CD1c-positive myeloid dendritic cell (primary cell): Measurements from ENCODE around the gene PCDHA4.
"Not testable (repeated sequence)": the region's sequence is repeated elsewhere in the genome, so short reads cannot be mapped to it uniquely, and the experiment has no call there.

Source experiments
- DNase-seq: peaks from one replicate; pipeline ENCODE4 v3.0.0-alpha.2; 2016; ENCODE audit errors: extremely low spot score

Gene PCDHA4

DNA sequence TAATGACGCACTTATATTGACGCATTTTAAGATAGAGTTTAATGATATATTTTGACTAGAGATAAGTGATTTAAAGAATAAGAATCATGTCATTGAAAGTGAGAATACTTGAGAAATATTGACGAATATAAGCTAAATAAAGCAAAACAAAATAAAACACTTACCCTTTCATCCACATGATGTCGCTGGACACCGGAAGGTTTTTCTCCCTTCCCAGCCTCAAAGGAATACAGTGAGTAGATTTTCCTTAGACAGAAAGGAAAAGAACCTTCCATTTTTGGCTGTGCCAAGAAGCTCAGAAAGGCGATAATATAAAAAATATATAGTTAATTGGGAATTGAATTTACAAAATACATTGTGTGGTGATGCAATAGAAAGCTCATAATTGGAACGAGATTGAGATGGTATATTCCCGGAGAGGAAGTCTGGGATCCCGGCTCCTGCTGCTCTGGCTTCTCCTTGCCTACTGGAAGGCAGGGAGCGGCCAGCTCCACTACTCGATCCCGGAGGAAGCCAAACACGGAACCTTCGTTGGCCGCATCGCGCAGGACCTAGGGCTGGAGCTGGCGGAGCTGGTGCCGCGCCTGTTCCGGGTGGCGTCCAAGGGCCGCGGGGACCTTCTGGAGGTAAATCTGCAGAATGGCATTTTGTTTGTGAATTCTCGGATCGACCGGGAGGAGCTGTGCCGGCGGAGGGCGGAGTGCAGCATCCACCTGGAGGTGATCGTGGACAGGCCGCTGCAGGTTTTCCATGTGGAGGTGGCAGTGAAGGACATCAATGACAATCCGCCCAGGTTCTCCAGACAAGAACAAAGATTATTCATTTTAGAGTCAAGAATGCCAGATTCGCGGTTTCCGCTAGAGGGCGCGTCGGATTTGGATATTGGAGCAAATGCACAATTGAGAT lies 14.8 kb downstream of the PCDHA4 start, which contains the start of gene PCDHA5:
Gene PCDHA5, plus strand, starts transcription at position 239 of the 906 bp plus-strand sequence.
- DNase-seq = peak; percentile 4

DNA sequence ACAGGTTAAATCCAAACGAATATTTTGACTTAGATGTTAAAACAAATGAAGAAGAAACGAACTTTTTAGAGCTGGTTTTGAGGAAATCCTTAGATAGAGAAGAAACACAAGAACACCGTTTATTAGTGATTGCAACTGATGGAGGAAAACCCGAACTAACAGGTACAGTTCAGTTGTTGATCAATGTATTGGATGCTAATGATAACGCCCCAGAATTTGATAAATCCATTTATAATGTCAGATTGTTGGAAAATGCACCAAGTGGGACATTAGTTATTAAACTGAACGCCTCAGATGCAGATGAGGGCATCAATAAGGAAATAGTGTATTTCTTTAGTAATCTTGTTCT lies 15.4 kb downstream of the PCDHA4 start:
- no peak for DNase-seq

DNA sequence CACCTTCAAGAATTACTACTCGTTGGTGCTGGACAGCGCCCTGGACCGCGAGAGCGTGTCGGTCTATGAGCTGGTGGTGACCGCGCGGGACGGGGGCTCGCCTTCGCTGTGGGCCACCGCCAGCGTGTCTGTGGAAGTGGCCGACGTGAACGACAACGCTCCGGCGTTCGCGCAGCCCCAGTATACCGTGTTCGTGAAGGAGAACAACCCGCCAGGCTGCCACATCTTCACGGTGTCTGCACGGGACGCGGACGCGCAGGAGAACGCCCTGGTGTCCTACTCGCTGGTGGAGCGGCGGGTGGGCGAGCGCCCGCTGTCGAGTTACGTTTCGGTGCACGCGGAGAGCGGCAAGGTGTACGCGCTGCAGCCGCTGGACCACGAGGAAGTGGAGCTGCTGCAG lies 16.1 kb downstream of the PCDHA4 start:
- DNase-seq = not testable (repeated sequence)

DNA sequence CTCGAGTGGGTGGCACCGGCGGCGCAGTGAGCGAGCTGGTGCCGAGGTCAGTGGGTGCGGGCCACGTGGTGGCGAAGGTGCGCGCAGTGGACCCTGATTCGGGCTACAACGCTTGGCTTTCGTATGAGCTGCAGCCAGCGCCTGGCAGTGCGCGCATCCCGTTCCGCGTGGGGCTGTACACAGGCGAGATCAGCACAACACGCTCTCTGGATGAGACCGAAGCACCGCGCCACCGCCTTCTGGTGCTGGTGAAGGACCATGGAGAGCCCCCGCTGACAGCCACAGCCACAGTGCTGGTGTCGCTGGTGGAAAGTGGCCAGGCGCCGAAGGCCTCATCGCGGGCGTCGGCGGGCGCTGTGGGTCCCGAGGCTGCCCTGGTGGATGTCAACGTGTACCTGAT lies 16.6 kb downstream of the PCDHA4 start:
- DNase-seq = no peak

DNA sequence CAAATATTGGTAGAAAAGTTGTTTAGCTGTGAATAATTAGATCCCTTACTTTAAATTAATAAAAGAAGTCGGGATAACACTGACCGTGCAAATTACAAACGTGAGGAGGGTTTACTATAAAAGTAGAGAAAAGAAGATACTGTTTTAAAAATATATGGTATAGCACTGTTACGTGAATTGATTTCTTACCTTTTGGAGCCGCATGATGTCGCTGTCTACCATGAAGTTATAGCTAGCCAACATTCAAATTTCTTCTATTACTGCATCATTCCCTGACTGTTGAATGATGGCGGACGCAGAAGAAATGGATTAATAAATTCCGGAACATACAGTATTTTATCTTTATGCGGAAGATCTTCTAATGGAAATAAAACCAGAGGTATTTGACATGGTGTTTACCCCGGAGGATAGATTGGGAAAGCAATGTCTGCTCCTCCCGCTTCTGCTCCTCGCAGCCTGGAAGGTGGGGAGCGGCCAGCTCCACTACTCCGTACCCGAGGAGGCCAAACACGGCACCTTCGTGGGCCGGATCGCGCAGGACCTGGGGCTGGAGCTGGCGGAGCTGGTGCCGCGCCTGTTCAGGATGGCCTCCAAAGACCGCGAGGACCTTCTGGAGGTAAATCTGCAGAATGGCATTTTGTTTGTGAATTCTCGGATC lies 21.0 kb downstream of the PCDHA4 start, which contains the start of gene PCDHA6:
Gene PCDHA6, plus strand, starts transcription at position 257 of the 658 bp plus-strand sequence. Its CDS starts 132 bp downstream, at position 389.
- no peak for DNase-seq

DNA sequence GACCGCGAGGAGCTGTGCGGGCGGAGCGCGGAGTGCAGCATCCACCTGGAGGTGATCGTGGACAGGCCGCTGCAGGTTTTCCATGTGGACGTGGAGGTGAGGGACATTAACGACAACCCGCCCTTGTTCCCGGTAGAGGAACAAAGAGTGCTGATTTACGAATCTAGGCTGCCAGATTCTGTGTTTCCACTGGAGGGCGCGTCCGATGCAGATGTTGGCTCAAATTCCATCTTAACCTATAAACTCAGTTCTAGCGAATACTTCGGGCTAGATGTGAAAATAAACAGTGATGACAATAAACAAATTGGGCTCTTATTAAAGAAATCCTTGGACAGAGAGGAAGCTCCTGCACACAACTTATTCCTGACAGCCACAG lies 21.5 kb downstream of the PCDHA4 start:
- no peak for DNase-seq

DNA sequence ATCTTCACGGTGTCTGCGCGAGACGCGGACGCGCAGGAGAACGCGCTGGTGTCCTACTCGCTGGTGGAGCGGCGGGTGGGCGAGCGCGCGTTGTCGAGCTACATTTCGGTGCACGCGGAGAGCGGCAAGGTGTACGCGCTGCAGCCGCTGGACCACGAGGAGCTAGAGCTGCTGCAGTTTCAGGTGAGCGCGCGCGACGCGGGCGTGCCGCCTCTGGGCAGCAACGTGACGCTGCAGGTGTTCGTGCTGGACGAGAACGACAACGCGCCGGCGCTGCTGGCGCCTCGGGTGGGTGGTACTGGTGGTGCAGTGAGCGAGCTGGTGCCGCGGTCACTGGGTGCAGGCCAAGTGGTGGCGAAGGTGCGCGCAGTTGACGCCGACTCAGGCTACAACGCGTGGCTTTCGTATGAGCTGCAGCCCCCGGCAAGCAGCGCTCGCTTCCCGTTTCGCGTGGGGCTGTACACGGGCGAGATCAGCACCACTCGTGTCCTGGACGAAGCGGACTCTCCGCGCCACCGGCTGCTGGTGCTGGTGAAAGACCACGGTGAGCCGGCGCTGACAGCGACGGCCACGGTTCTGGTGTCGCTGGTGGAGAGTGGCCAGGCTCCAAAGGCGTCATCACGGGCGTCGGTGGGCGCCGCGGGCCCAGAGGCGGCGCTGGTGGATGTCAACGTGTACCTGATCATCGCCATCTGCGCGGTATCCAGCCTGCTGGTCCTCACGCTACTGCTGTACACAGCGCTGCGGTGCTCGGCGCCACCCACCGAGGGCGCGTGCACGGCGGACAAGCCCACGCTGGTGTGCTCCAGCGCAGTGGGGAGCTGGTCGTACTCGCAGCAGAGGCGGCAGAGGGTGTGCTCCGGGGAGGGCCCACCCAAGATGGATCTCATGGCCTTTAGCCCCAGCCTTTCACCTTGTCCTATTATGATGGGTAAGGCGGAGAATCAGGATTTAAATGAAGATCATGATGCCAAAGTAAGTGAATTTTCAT lies 22.9 kb downstream of the PCDHA4 start:
- DNase-seq = not testable (repeated sequence)

DNA sequence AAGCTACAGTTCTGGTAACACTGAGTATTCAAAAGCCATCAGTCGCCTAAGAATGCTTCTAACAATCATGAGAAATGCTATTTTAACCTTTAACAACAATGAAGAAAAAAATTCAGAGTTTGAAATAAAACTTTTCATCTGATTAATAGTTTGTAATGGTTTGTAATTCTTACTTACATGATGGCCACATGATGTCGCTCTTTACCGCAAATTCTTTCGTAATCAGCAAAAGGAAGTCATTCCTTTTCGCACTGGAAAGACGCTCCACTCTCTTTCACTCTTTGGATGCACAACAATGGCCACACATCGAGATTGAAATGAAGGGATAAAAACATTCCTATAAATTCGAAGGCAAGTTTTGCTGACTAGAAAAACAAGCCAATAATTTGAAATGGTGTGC lies 27.1 kb downstream of the PCDHA4 start, which contains the start of gene PCDHA7:
Gene PCDHA7, plus strand, starts transcription at position 277 of the 400 bp plus-strand sequence. Its CDS starts 115 bp downstream, at position 392.
- no peak for DNase-seq

DNA sequence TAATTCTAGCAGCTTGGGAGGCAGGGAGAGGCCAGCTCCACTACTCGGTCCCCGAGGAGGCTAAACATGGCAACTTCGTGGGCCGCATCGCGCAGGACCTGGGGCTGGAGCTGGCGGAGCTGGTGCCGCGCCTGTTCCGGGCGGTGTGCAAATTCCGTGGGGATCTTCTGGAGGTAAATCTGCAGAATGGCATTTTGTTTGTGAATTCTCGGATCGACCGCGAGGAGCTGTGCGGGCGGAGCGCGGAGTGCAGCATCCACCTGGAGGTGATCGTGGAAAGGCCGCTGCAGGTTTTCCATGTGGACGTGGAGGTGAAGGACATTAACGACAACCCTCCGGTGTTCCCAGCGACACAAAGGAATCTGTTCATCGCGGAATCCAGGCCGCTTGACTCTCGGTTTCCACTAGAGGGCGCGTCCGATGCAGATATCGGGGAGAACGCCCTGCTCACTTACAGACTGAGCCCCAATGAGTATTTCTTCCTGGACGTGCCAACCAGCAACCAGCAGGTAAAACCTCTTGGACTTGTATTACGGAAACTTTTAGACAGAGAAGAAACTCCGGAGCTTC lies 27.7 kb downstream of the PCDHA4 start:
- DNase-seq = not testable (repeated sequence)

DNA sequence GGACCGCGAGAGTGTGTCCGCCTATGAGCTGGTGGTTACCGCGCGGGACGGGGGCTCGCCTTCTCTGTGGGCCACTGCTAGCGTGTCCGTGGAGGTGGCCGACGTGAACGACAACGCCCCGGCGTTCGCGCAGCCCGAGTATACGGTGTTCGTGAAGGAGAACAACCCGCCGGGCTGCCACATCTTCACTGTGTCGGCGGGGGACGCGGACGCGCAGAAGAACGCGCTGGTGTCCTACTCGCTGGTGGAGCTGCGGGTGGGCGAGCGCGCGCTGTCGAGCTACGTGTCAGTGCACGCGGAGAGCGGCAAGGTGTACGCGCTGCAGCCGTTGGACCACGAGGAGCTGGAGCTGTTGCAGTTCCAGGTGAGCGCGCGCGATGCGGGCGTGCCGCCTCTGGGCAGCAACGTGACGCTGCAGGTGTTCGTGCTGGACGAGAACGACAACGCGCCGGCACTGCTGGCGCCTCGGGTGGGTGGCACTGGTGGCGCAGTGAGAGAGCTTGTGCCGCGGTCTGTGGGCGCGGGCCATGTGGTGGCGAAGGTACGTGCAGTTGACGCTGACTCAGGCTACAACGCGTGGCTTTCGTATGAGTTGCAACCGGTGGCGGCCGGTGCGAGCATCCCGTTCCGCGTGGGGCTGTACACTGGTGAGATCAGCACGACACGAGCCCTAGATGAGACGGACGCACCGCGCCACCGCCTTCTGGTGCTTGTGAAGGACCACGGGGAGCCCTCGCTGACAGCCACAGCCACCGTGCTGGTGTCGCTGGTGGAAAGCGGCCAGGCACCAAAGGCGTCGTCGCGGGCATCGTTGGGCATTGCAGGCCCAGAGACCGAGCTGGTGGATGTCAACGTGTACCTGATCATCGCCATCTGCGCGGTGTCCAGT lies 29.0 kb downstream of the PCDHA4 start:
- DNase-seq = no peak

DNA sequence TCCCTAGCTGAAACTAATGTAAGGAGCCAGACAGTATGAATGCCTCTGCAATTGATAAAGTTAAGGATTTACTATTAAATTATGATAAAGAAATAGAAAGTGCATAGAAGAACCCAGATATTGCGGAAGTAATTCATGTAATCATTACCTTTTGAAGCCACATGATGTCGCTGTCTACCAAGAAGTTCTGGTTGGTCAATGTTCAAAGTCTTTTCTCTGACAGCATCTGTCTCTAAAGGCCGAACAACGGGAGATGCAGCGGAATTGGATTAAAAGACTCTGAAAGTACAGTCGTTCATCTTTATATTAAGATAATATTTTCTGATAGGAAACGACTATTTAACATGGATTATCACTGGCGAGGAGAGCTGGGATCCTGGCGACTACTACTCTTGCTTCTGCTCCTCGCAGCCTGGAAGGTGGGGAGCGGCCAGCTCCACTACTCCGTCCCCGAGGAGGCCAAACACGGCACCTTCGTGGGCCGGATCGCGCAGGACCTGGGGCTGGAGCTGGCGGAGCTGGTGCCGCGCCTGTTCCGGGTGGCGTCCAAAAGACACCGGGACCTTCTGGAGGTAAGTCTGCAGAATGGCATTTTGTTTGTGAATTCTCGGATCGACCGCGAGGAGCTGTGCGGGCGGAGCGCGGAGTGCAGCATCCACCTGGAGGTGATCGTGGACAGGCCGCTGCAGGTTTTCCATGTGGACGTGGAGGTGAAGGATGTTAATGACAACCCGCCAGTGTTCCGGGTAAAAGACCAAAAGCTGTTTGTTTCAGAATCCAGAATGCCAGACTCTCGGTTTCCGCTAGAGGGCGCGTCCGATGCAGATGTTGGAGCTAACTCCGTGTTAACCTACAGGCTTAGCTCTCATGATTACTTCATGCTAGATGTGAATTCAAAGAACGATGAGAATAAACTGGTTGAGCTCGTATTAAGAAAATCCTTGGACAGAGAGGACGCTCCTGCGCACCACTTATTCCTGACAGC lies 34.4 kb downstream of the PCDHA4 start, which contains the start of gene PCDHA8:
Gene PCDHA8, plus strand, starts transcription at position 210 of the 985 bp plus-strand sequence. Its CDS starts 135 bp downstream, at position 345.
- no peak for DNase-seq

DNA sequence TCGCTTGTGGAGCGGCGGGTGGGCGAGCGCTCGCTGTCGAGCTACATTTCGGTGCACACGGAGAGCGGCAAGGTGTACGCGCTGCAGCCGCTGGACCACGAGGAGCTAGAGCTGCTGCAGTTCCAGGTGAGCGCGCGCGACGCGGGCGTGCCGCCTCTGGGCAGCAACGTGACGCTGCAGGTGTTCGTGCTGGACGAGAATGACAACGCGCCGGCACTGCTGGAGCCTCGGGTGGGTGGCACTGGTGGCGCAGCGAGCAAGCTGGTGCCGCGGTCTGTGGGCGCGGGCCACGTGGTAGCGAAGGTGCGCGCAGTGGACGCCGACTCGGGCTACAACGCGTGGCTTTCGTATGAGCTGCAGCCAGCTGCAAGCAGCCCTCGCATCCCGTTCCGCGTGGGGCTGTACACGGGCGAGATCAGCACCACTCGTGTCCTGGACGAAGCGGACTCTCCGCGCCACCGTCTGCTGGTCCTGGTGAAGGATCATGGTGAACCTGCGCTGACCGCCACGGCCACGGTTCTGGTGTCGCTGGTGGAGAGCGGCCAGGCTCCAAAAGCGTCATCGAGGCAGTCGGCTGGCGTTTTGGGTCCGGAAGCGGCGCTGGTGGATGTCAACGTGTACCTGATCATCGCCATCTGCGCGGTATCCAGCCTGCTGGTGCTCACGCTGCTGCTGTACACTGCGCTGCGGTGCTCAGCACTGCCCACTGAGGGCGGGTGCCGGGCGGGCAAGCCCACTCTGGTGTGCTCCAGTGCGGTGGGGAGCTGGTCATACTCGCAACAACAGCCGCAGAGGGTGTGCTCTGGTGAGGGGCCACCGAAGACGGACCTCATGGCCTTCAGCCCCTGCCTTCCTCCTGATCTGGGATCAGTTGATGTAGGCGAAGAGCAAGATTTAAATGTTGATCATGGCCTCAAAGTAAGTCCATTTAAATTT lies 36.2 kb downstream of the PCDHA4 start:
- DNase-seq = no peak

DNA sequence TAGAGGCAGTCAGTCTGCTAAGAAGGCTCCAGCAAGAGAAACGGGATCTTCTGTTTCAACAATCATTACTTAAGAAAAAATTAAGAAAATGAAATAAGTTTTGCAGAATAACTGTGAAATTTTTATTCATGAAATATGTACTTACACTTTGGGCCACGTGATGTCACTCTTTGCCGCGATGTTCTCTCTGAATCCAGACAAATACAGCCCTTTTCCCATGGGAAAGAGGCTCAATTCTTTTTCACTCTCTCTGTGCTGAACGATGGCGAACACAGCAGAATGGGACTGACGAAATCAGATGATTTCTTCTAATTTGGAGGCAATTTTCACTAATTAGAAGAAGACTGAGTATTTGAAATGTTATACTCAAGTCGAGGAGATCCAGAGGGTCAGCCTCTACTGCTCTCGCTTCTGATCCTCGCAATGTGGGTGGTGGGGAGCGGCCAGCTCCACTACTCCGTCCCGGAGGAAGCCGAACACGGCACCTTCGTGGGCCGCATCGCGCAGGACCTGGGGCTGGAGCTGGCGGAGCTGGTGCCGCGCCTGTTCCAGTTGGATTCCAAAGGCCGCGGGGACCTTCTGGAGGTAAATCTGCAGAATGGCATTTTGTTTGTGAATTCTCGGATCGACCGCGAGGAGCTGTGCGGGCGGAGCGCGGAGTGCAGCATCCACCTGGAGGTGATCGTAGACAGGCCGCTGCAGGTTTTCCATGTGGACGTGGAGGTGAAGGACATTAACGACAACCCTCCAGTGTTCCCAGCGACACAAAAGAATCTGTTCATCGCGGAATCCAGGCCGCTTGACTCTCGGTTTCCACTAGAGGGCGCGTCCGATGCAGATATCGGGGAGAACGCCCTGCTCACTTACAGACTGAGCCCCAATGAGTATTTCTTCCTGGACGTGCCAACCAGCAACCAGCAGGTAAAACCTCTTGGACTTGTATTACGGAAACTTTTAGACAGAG lies 41.6 kb downstream of the PCDHA4 start, which contains the start of gene PCDHA9:
Gene PCDHA9, plus strand, starts transcription at position 244 of the 964 bp plus-strand sequence. Its CDS starts 114 bp downstream, at position 358.
- DNase-seq = not testable (repeated sequence)

DNA sequence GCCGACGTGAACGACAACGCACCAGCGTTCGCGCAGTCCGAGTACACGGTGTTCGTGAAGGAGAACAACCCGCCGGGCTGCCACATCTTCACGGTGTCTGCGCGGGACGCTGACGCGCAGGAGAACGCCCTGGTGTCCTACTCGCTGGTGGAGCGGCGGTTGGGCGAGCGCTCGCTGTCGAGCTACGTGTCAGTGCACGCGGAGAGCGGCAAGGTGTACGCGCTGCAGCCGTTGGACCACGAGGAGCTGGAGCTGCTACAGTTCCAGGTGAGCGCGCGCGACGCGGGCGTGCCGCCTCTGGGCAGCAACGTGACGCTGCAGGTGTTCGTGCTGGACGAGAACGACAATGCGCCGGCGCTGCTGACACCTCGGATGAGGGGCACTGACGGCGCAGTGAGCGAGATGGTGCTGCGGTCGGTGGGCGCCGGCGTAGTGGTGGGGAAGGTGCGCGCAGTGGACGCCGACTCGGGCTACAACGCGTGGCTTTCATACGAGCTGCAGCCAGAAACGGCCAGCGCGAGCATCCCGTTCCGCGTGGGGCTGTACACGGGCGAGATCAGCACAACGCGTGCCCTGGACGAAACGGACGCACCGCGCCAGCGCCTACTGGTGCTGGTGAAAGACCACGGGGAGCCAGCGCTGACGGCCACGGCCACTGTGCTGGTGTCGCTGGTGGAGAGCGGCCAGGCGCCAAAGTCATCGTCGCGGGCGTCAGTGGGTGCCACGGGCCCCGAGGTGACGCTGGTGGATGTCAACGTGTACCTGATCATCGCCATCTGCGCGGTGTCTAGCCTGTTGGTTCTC lies 43.2 kb downstream of the PCDHA4 start:
- DNase-seq = not testable (repeated sequence)
